LNCAP (cell line): ENCODE data around the gene WARS2.

Experiments used
- CTCF ChIP-seq: fragments of 450-650 bp; IDR thresholded peaks from 2 replicates; pipeline ENCODE4 v1.5.1; 2017; ENCODE audit warnings: mild to moderate bottlenecking

Gene WARS2

GRCh38 chr1:119079881-119080280 is 60.6 kb downstream of the WARS2 start:
- no peak for TF ChIP-seq CTCF

GRCh38 chr1:119075614-119076013 is 64.8 kb downstream of the WARS2 start:
- TF ChIP-seq CTCF: no peak

GRCh38 chr1:119071321-119071720 is 69.1 kb downstream of the WARS2 start:
- TF ChIP-seq CTCF: no peak

GRCh38 chr1:119069682-119070081 is 70.8 kb downstream of the WARS2 start:
- TF ChIP-seq CTCF: no peak

GRCh38 chr1:119068427-119068826 is 72.0 kb downstream of the WARS2 start:
- TF ChIP-seq CTCF: no peak

- TF ChIP-seq CTCF: no peak
Measured at GRCh38 chr1:119061700-119062099, 78.8 kb downstream of the WARS2 start.

GRCh38 chr1:119055568-119055967 is 84.9 kb downstream of the WARS2 start:
- TF ChIP-seq CTCF: no peak

- no peak for TF ChIP-seq CTCF
Measured at GRCh38 chr1:119053917-119054316, 86.5 kb downstream of the WARS2 start.
